B cell (primary cell): Measurements from ENCODE around the gene HSD3B2. TPM values are rescaled to one million over a fixed set of nuclear protein-coding genes. Genes with fewer than 3 reads are reported as not detected.

ENCODE experiments used
- ATAC-seq: fragments of 200-7000 bp; cut with Tn5 transposase; one replicate; pipeline ENCODE4 v1.10.0; 2021; ENCODE audit warnings: low read depth, mild to moderate bottlenecking, moderate number of reproducible peaks, moderate library complexity
- CTCF ChIA-PET: fragments of 350-600 bp; sonication (Branson Sonifier 250); formaldehyde crosslinking; loops from one replicate; lab custom pipeline; 2021; ENCODE audit warnings: antibody characterized with exemption, inconsistent platforms; lab: Charles Lee
- POLR2A ChIA-PET: fragments of 350-600 bp; sonication (Branson Sonifier 250); formaldehyde crosslinking; loops from one replicate; lab custom pipeline; 2021; ENCODE audit warnings: antibody characterized with exemption; lab: Charles Lee
- DNase-seq: peaks from one replicate; pipeline ENCODE4 v3.0.0; 2013
- H2AFZ ChIP-seq: 2 replicates; pipeline ENCODE4 v1.6.1; 2012; ENCODE audit warnings: mild to moderate bottlenecking, low read depth, low read length; ENCODE audit not compliant: insufficient read depth, poor library complexity, severe bottlenecking
- H3K27ac ChIP-seq, 2 donors: 1 replicate in 1 of 2; 2 replicates in 1 of 2; pipeline ENCODE4 v1.5.1; 2012 to 2013; ENCODE audit warnings: low read length in 2 of 2, mild to moderate bottlenecking in 2 of 2, moderate library complexity in 1 of 2
- H3K27me3 ChIP-seq, 4 experiments: fragments of 200-600 bp in 1 of 4; sonication (generic) in 1 of 4; replicated peaks in 1 of 4; 1 replicate in 2 of 4; 2 replicates in 2 of 4; pipeline versions ENCODE4 v1.6.1 to v1.7.0; 2013 to 2016; ENCODE audit warnings: low read length in 3 of 4, mild to moderate bottlenecking in 2 of 4, mixed read lengths in 1 of 4, moderate library complexity in 1 of 4; ENCODE audit not compliant: insufficient read depth in 4 of 4, control insufficient read depth in 3 of 4; ENCODE audit errors: control extremely low read depth in 1 of 4
- H3K36me3 ChIP-seq, 2 experiments: replicated peaks in 1 of 2; 1 replicate in 1 of 2; 2 replicates in 1 of 2; pipeline versions ENCODE4 v1.6.1 to v1.7.1; 2013; ENCODE audit warnings: low read length in 1 of 2; ENCODE audit not compliant: insufficient read depth in 2 of 2, control insufficient read depth in 1 of 2; ENCODE audit errors: control extremely low read depth in 1 of 2, extremely low read depth in 1 of 2
- H3K4me1 ChIP-seq, 2 donors: fragments of 200-600 bp in 1 of 2; sonication (generic) in 1 of 2; 1 replicate in 1 of 2; 2 replicates in 1 of 2; pipeline versions ENCODE4 v1.5.1 to v1.6.1; 2013 to 2017; ENCODE audit warnings: low read length in 2 of 2; ENCODE audit not compliant: control insufficient read depth in 2 of 2, insufficient read depth in 2 of 2
- H3K4me2 ChIP-seq: replicated peaks from 2 replicates; pipeline ENCODE3; 2012; ENCODE audit warnings: mild to moderate bottlenecking, low read depth, low read length; ENCODE audit not compliant: poor library complexity, severe bottlenecking
- H3K4me3 ChIP-seq, 5 experiments: fragments of 200-600 bp in 1 of 5; sonication (generic) in 1 of 5; 1 replicate in 3 of 5; 2 replicates in 2 of 5; pipeline versions ENCODE4 v1.5.1 to v1.7.0; 2011 to 2016; ENCODE audit warnings: low read length in 4 of 5, mild to moderate bottlenecking in 4 of 5, low read depth in 2 of 5, control low read depth in 1 of 5, moderate library complexity in 1 of 5; ENCODE audit not compliant: insufficient read depth in 1 of 5; ENCODE audit errors: control extremely low read depth in 1 of 5, extremely low read depth in 1 of 5
- H3K79me2 ChIP-seq: fragments of 200-600 bp; sonication (generic); one replicate; pipeline ENCODE4 v1.6.0; 2016; ENCODE audit warnings: low read length; ENCODE audit not compliant: control insufficient read depth, insufficient read depth
- H3K9ac ChIP-seq: fragments of 200-600 bp; sonication (generic); 2 replicates; pipeline ENCODE4 v1.6.1; 2017; ENCODE audit warnings: mild to moderate bottlenecking, low read length, moderate library complexity
- H3K9me3 ChIP-seq, 3 donors: one replicate each; pipeline versions ENCODE4 v1.6.1 to v1.7.1; 2013; ENCODE audit warnings: low read length in 2 of 3; ENCODE audit not compliant: control insufficient read depth in 2 of 3, insufficient read depth in 1 of 3; ENCODE audit errors: control extremely low read depth in 1 of 3
- H4K20me1 ChIP-seq: 2 replicates; pipeline ENCODE4 v1.6.0; 2012; ENCODE audit warnings: mild to moderate bottlenecking, low read length; ENCODE audit not compliant: insufficient read depth, control insufficient read depth, poor library complexity, severe bottlenecking
- H3K27ac Mint-ChIP-seq: one replicate; pipeline ENCODE4 v1.8.0; 2021; ENCODE audit warnings: mixed read lengths
- H3K27me3 Mint-ChIP-seq: one replicate; pipeline ENCODE4 v1.8.0; 2021; ENCODE audit warnings: mixed read lengths
- H3K4me1 Mint-ChIP-seq: one replicate; pipeline ENCODE4 v1.8.0; 2021; ENCODE audit warnings: mixed read lengths
- H3K4me3 Mint-ChIP-seq: one replicate; pipeline ENCODE4 v1.8.0; 2021; ENCODE audit warnings: mixed read lengths
- H3K9me3 Mint-ChIP-seq: one replicate; pipeline ENCODE4 v1.8.0; 2022; ENCODE audit warnings: mixed read lengths; ENCODE audit not compliant: insufficient read depth
- CTCF ChIP-seq: fragments of 200-600 bp; IDR thresholded peaks from one replicate; pipeline ENCODE4 v1.8.0; 2022; ENCODE audit warnings: antibody characterized with exemption, mild to moderate bottlenecking
- EZH2 ChIP-seq: IDR thresholded peaks from 2 replicates; pipeline ENCODE4 v1.6.1; 2012; ENCODE audit warnings: borderline replicate concordance, low read depth, mild to moderate bottlenecking, moderate library complexity, low read length; ENCODE audit not compliant: insufficient read depth, poor library complexity, severe bottlenecking
- WGBS: methylation state at CpG from one replicate; pipeline ENCODE4 v1.1.5; 2013; ENCODE audit warnings: missing lambda C conversion rate; ENCODE audit not compliant: insufficient coverage; 5-methylcytosine and 5-hydroxymethylcytosine counted together
- intact Hi-C: fragments of 100-400 bp; cut with micrococcal nuclease; formaldehyde crosslinking; loops from one replicate; pipeline ENCODE4 v1.10.0; 2022
- polyA plus RNA-seq: library from polyadenylated mRNA; depleted of rRNA; stranded (reverse); fragments of >200 nt; gene quantifications from 2 replicates; pipeline ENCODE4 v1.2.3, GENCODE V29; 2012
- total RNA-seq, 2 donors: library from RNA; stranded (reverse); fragments of 120-200 nt in 1 of 2; gene quantifications; 1 replicate in 1 of 2; 2 replicates in 1 of 2; pipeline versions ENCODE4 v1.2.3 to v1.2.4, GENCODE V29; 2013 to 2022

HSD3B2 gene
- total and polyA plus RNA-seq, 2 donors (not counting 1 experiment from before 2014, with no cell fraction given): not detected

GRCh38 chr1:119391749-119392148 lies 23.2 kb upstream of the HSD3B2 start:
- Histone ChIP-seq H3K79me2 (no peaks in the 10 kb centered on the region), H3K9ac (no peak overlapping the region), H2AFZ (no peak overlapping the region), H3K36me3 (no peaks in the 10 kb centered on the region), H3K4me3 (no peak overlapping the region), H3K4me1 (no peaks in the 10 kb centered on the region), H3K27ac (no peak overlapping the region), H3K27me3 (no peaks in the 10 kb centered on the region), H4K20me1 (no peaks in the 10 kb centered on the region), H3K9me3 (no peaks in the 10 kb centered on the region), H3K4me2 (no peak overlapping the region)
- Mint-ChIP-seq H3K9me3 (no peaks in the 10 kb centered on the region), H3K4me3 (no peak overlapping the region), H3K27ac (no peak overlapping the region), H3K27me3 (peaks cover 20% of the 10 kb centered on the region), H3K4me1 (no peaks in the 10 kb centered on the region)
- intact Hi-C loops: no loop called here
- POLR2A ChIA-PET: no interaction called here
- TF ChIP-seq EZH2 (no peak), CTCF (no peak)
- CTCF ChIA-PET: no interaction called here
- DNase-seq: no peak
- WGBS: 93% methylated on average over 3 of the region's 3 CpGs
- no peak for ATAC-seq

- no peak overlapping the region for H3K27ac Mint-ChIP-seq
Measured at GRCh38 chr1:119394085-119394484, 20.9 kb upstream of the HSD3B2 start.

More at GRCh38 chr1:119394085-119394484, 20.9 kb upstream of the HSD3B2 start:
- H3K79me2 ChIP-seq: no peaks in the 10 kb centered on the region
- no peak overlapping the region for H3K27ac ChIP-seq
- Mint-ChIP-seq H3K4me1 (no peaks in the 10 kb centered on the region), H3K27me3 (peaks cover 19% of the 10 kb centered on the region), H3K9me3 (no peaks in the 10 kb centered on the region), H3K4me3 (no peak overlapping the region)
- no peaks in the 10 kb centered on the region for H3K27me3 ChIP-seq
- H4K20me1 ChIP-seq: no peaks in the 10 kb centered on the region
- DNase-seq (no peak), ATAC-seq (no peak)
- H3K4me3 ChIP-seq: no peak overlapping the region
- ChIA-PET CTCF (no interaction called here), POLR2A (no interaction called here)
- WGBS: 100% methylated on average over 1 of the region's 1 CpG
- no peak overlapping the region for H2AFZ ChIP-seq
- H3K9ac ChIP-seq: no peak overlapping the region
- no peak overlapping the region for H3K4me2 ChIP-seq
- H3K9me3 ChIP-seq: no peaks in the 10 kb centered on the region
- H3K4me1 ChIP-seq: no peaks in the 10 kb centered on the region
- no peak for TF ChIP-seq CTCF
- no peak for TF ChIP-seq EZH2
- no peaks in the 10 kb centered on the region for H3K36me3 ChIP-seq
- intact Hi-C loops: no loop called here
